HepG2 (cell line): ENCODE results near the gene IL17C. TPM values are rescaled to one million over a fixed set of nuclear protein-coding genes. Genes with fewer than 3 reads are reported as not detected.
A peak's percentile ranks its signal among the peaks of the same experiment; 100 is the strongest.

Experiments
- AGO2 ChIP-seq: fragments of 200-400 bp; formaldehyde crosslinking; optimal IDR thresholded peaks from 2 replicates; pipeline ENCODE3; 2017; ENCODE audit warnings: mild to moderate bottlenecking, low read depth, low read length, moderate library complexity
- FOXO1 ChIP-seq: sonication (generic); formaldehyde crosslinking; IDR thresholded peaks from 2 replicates; pipeline ENCODE4 v1.4.0; 2020; ENCODE audit warnings: missing genetic modification reagents
- GABPB1 ChIP-seq: IDR thresholded peaks from 2 replicates; pipeline ENCODE4 v1.6.1; 2016; ENCODE audit warnings: mild to moderate bottlenecking, missing genetic modification reagents, moderate library complexity, missing compliant biosample characterization
- HMG20A ChIP-seq: IDR thresholded peaks from 2 replicates; pipeline ENCODE4 v1.6.1; 2016; ENCODE audit warnings: borderline replicate concordance
- NKX3-1 ChIP-seq: sonication (generic); formaldehyde crosslinking; IDR thresholded peaks from 2 replicates; pipeline ENCODE4 v1.5.0; 2020; ENCODE audit warnings: missing genetic modification reagents
- NR2F2 ChIP-seq: IDR thresholded peaks from 2 replicates; pipeline ENCODE4 v1.6.1; 2012; ENCODE audit warnings: low read depth, inconsistent platforms, borderline replicate concordance
- PAX8 ChIP-seq: sonication (generic); formaldehyde crosslinking; IDR thresholded peaks from 2 replicates; pipeline ENCODE4 v1.8.0; 2022; ENCODE audit warnings: mild to moderate bottlenecking, missing genetic modification reagents, borderline replicate concordance
- PLSCR1 ChIP-seq: sonication (generic); formaldehyde crosslinking; IDR thresholded peaks from 2 replicates; pipeline ENCODE4 v1.5.0; 2020; ENCODE audit warnings: missing genetic modification reagents, mild to moderate bottlenecking, borderline replicate concordance
- RAD21 ChIP-seq: fragments of 450-650 bp; formaldehyde crosslinking; IDR thresholded peaks from 2 replicates; pipeline ENCODE4 v1.5.0; 2020; ENCODE audit warnings: mild to moderate bottlenecking
- RCOR2 ChIP-seq: IDR thresholded peaks from 2 replicates; pipeline ENCODE4 v1.6.1; 2016; ENCODE audit warnings: missing biosample characterization, missing genetic modification reagents
- SP4 ChIP-seq: sonication (generic); formaldehyde crosslinking; IDR thresholded peaks from 2 replicates; pipeline ENCODE4 v1.8.1; 2023; ENCODE audit warnings: mild to moderate bottlenecking, missing genetic modification reagents
- TBX2 ChIP-seq: sonication (generic); formaldehyde crosslinking; IDR thresholded peaks from 2 replicates; pipeline ENCODE4 v1.5.0; 2020; ENCODE audit warnings: missing genetic modification reagents, mild to moderate bottlenecking, borderline replicate concordance
- ZBTB14 ChIP-seq: sonication (generic); formaldehyde crosslinking; IDR thresholded peaks from 2 replicates; pipeline ENCODE4 v1.4.0; 2020; ENCODE audit warnings: missing genetic modification reagents
- ZFP90 ChIP-seq: sonication (generic); formaldehyde crosslinking; IDR thresholded peaks from 2 replicates; pipeline ENCODE4 v1.8.0; 2022; ENCODE audit warnings: missing genetic modification reagents, mild to moderate bottlenecking, inconsistent platforms, borderline replicate concordance
- ZNF546 ChIP-seq: sonication (generic); formaldehyde crosslinking; conservative IDR thresholded peaks from 2 replicates; pipeline ENCODE4 v1.8.1; 2023; ENCODE audit warnings: mild to moderate bottlenecking, missing genetic modification reagents
- ZNF605 ChIP-seq: sonication (generic); formaldehyde crosslinking; IDR thresholded peaks from 2 replicates; pipeline ENCODE4 v1.8.0; 2022; ENCODE audit warnings: mild to moderate bottlenecking, missing genetic modification reagents
- ZNF704 ChIP-seq: sonication (generic); formaldehyde crosslinking; IDR thresholded peaks from 2 replicates; pipeline ENCODE4 v1.8.1; 2023; ENCODE audit warnings: mild to moderate bottlenecking, inconsistent platforms, moderate library complexity, missing genetic modification reagents, borderline replicate concordance
- polyA plus RNA-seq, 8 experiments: library from polyadenylated mRNA; depleted of rRNA in 3 of 8; stranded (reverse) in 7 of 8; unstranded in 1 of 8; fragments of >200 nt; fragmentation: Illumina TruSeq in 4 of 8; extraction: Trizol in 4 of 8; gene quantifications; 2 replicates each; pipeline versions ENCODE4 v1.2.1 to v1.2.3, GENCODE V29; 2011 to 2016; ENCODE audit warnings: low read depth in 4 of 8, missing spikeins in 1 of 8, mixed read lengths in 1 of 8; ENCODE audit not compliant: insufficient read depth in 1 of 8
- total RNA-seq, 5 experiments: library from RNA; depleted of rRNA; stranded (reverse); fragments of >200 nt; fragmentation: Illumina TruSeq; extraction: Trizol; gene quantifications; 2 replicates each; pipeline ENCODE4 v1.2.3, GENCODE V29; 2016; ENCODE audit warnings: low read depth in 1 of 5
- TF ChIP-seq, protein P1 (sequence below), 2 experiments: fragments of 450-650 bp in 1 of 2; sonication (generic) in 1 of 2; formaldehyde crosslinking; IDR thresholded peaks; 2 replicates each; pipeline versions ENCODE4 v1.5.0 to v1.8.0; 2020 to 2022; ENCODE audit warnings: mild to moderate bottlenecking in 1 of 2, missing genetic modification reagents in 1 of 2
- TF ChIP-seq, protein P2 (sequence below): sonication (generic); formaldehyde crosslinking; IDR thresholded peaks from 2 replicates; pipeline ENCODE4 v1.4.0; 2020; ENCODE audit warnings: missing genetic modification reagents, borderline replicate concordance

Gene IL17C
- total and polyA plus RNA-seq, 2 of the 13 experiments (the other 11 are each of a cell fraction or from before 2014, with no cell fraction given), result not detected

DNA sequence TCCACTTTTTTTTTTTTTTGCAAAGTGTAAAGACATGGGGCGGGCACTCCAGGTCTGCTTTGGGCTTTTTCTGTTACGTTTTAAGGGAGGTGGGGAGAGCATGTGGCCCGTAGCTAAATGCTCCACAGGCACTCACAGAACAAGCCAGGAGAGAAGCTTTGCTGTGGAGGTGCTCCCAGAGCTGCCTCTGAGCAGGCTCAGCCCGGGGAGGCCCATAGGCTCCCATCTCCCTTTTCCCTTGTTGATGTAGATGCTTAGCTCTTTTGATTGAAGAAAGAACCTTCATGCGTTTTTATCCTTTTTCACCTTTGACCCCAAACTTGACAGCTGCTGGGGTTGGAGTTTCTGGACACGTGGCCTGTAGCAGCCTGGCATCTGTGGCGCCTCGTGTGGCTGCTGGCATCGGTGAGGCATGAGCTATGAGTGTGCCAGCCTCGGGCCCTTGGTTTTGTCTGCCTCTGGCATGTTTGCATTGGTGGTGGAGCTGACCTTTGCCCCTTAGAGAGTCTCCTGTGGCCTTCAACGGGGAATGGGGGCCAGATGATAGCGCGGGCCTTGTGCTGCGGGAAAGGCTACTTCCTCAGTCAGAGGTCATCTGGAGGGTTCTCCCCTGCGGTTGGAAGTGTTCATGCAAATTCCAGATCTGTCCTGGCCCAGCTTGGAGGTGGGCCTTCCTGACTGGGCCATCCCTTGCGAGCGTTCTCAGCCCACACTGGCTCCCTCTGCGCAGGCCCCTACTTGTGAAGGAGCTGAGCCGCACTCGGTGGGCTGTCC is 20.0 kb upstream of the IL17C start (continued):
- TF ChIP-seq FOXO1 (peak; percentile 22; the same call in 1 of the 2 replicates), PLSCR1 (CRISPR knock-in tag) (no peak), RAD21 (CRISPR knock-in tag) (peak; percentile 56), RCOR2 (CRISPR knock-in tag) (peak; percentile 72; the same call in 1 of the 2 replicates), TBX2 (CRISPR knock-in tag) (peak; percentile 73; the same call in 1 of the 2 replicates), PAX8 (CRISPR knock-in tag) (no peak), ZFP90 (CRISPR knock-in tag) (peak; percentile 80; the same call in 1 of the 2 replicates), GABPB1 (CRISPR knock-in tag) (peak; percentile 78), NR2F2 (peak; percentile 83), ZNF605 (CRISPR knock-in tag) (0 out of 2 replicates have a peak, but pooled peaks have one; percentile 8), HMG20A (CRISPR knock-in tag) (peak; percentile 24; the same call in 1 of the 2 replicates), AGO2 (no peak), NKX3-1 (no peak), SP4 (CRISPR knock-in tag) (peak; percentile 55; the same call in 1 of the 2 replicates), ZBTB14 (CRISPR knock-in tag) (0 out of 2 replicates have a peak, but pooled peaks have one; percentile 26), ZNF704 (CRISPR knock-in tag) (0 out of 2 replicates have a peak, but pooled peaks have one; percentile 50), ZNF546 (CRISPR knock-in tag) (0 out of 2 replicates have a peak, but pooled peaks have one; percentile 40)
- TF ChIP-seq, protein P1, sequence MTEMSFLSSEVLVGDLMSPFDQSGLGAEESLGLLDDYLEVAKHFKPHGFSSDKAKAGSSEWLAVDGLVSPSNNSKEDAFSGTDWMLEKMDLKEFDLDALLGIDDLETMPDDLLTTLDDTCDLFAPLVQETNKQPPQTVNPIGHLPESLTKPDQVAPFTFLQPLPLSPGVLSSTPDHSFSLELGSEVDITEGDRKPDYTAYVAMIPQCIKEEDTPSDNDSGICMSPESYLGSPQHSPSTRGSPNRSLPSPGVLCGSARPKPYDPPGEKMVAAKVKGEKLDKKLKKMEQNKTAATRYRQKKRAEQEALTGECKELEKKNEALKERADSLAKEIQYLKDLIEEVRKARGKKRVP (CRISPR knock-in tag; IDR thresholded peaks at IDR 0.05), result 0 out of 4 replicates have a peak, but pooled peaks of 1 of the 2 experiments have one; percentile 20
- TF ChIP-seq, protein P2, sequence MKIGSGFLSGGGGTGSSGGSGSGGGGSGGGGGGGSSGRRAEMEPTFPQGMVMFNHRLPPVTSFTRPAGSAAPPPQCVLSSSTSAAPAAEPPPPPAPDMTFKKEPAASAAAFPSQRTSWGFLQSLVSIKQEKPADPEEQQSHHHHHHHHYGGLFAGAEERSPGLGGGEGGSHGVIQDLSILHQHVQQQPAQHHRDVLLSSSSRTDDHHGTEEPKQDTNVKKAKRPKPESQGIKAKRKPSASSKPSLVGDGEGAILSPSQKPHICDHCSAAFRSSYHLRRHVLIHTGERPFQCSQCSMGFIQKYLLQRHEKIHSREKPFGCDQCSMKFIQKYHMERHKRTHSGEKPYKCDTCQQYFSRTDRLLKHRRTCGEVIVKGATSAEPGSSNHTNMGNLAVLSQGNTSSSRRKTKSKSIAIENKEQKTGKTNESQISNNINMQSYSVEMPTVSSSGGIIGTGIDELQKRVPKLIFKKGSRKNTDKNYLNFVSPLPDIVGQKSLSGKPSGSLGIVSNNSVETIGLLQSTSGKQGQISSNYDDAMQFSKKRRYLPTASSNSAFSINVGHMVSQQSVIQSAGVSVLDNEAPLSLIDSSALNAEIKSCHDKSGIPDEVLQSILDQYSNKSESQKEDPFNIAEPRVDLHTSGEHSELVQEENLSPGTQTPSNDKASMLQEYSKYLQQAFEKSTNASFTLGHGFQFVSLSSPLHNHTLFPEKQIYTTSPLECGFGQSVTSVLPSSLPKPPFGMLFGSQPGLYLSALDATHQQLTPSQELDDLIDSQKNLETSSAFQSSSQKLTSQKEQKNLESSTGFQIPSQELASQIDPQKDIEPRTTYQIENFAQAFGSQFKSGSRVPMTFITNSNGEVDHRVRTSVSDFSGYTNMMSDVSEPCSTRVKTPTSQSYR (CRISPR knock-in tag), result peak; percentile 61; the same call in 1 of the 2 replicates
